HL-60/S4 treated with retinoic acid at 250 ng/mL for 4 days and 3 days (cell line): ENCODE results near the gene SLC36A4.
"Not testable (repeated sequence)": the region's sequence is repeated elsewhere in the genome, so short reads cannot be mapped to it uniquely, and the experiment has no call there.

Source experiments
- in situ Hi-C: fragments of 300-500 bp; cut with MboI; formaldehyde crosslinking; loops from 2 replicates; pipeline ENCODE4 v1.7.0; 2022; ENCODE audit warnings: low sequenced_read_pairs

The SLC36A4 gene

DNA sequence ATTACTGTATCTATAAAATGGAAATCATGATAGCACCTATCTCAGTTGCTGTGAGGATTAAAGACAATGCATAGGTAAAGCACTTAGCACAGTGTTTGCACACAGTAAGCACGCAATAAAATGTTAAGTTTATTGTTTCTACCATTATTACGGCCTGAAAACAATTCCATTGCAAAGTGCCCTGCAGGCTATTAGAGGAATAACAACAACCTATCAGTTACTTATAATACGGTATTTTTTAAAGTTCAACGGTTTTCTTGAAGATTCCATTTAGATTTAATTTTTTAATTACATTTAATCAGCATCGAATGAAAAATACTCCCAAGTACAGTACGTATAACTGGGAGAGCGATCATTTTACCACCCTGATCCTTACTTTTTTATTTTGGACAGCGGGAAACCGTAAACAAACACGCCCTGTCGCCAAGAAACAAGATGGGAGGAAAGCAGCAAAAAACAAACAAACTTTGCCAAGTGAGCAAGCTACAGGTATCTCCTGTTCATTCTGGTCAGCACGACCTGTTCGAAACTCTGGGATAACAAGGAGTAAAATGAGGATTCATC lies 893 bp downstream of the SLC36A4 start:
- in situ Hi-C loops, result no loop called here

DNA sequence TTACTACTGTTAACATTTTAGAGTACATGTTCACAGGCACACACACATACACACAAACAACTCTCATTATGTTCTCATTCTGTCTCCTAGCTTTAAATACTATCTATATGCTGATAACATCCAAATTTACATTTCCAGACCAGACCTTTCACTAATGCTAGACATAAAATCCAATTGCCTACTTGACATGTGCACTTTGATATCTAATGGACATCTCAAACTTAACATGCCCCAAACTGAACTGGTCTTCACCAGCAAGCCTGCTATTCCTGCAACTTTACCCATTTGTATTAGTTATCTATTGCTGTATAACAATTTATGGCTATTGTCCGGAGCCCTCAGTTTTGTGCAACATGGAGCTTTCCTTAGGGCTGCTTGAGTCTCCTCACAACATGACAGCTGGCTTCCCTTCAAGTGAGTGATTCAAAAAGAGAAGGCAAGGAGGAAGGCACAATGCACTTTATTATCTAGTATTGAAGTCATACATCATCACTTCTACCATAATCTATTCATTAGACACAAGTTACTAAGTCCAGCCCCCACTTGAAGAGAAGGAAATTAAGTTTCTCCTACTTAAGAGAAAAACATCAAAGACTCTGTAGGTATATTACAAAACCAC lies 3.0 kb downstream of the SLC36A4 start:
- in situ Hi-C loops, result no loop called here

DNA sequence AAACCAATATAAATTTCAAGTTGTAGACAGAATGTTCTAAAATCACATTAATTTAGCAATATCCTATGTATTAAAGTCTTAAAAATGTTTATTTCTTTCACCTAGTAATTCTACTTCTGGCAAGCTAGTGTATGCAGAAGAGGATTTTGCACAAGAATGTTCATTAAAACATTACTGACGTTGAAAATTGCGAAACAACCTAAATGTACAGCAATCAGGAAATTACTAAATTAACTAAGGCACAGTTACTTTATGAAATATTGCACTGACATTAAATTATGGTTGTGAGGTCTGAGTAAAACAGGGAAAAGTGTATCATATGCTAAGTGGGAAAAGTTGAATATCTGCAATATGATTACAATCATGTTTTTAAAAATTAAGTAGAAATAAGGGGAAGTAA lies 4.1 kb downstream of the SLC36A4 start:
- in situ Hi-C loops, result no loop called here

DNA sequence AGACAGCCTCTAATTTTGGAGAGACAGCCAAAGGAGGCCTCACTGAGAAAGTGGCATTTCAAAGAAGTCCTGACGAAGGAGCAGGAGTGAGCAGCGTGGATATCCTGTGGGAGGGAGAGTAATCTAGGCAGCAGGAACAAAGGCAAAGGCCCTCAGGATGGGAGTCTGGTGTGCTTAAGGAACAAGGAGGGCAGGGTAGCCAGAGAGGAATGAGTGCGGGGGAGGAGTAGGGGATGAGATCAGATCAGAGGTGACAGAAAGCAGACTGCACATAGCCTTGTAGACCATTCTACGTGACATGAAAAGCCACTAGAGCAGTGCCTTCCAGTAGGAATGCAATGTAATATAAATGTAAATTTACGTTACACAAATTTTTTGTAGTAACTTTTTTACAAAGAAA lies 5.6 kb downstream of the SLC36A4 start:
- in situ Hi-C loops, result no loop called here

DNA sequence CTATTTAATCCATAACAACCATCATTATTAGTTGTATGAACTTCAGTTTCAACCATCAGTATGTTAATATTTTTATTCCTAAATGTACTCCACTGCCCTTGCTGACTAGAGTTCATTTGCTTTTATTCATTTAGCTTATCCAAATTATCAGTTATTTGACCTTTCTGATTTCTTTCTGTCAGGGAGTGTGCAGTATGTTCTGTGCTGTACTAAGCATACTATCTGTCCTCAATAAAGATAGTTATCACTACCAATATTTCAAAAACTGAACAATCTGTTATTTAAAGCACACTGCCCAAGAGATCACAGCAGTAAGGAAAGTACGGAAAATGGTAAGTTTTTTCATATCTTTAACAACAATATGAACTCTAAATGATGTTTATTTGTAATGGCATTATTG lies 8.3 kb downstream of the SLC36A4 start:
- in situ Hi-C loops, result no loop called here

DNA sequence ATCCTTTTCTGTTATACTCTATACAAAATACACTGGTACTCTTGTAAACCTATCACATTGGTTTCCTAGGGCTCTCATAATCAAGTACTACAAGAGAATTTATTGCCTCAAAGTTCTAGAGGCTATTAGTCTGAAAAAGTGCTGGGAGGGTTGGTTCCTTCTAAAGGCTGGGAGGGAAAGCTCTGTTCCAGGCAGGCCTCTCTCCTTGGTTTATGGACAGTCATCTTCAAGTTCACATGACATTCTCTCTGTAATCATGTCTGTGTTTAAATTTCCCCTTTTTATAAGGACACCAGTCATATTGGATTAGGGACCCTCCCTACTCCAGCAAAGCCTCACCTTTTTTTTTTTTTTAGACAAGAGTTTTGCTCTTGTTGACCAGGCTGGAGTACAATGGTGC lies 9.1 kb downstream of the SLC36A4 start:
- in situ Hi-C loops, result no loop called here

DNA sequence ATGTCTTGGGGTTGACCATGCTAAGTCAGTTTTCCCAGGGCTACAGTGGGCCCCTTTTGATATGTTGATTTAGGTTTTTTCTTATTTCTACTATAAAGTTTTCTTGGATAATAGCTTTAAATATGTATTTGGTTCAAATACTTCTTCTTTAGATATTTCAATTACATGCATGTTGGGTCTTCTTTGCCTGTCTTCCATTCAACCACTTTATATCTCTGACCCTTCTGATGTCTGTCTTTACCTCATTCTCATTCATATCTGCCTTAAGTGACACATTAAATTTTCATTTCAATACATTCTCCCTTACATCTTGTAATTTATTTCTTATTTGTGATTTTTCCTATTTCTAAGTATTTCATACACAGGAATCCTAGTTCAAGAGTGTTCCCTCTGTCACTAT lies 10.5 kb downstream of the SLC36A4 start:
- in situ Hi-C loops, result no loop called here

DNA sequence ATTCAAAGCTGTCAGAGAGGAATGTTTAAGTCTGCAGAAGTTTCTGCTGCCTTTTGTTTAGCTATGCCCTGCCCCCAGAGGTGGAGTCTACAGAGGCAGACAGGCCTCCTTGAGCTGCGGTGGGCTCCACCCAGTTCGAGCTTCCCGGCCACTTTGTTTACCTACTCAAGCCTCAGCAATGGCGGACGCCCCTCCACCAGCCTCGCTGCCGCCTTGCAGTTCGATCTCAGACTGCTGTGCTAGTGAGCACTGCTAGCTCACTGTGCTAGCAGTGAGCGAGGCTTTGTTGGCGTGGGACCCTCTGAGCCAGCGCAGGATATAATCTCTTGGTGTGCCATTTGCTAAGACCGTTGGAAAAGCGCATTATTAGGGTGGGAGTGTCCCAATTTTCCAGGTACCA lies 19.9 kb downstream of the SLC36A4 start:
- in situ Hi-C loops, result not testable (repeated sequence)

DNA sequence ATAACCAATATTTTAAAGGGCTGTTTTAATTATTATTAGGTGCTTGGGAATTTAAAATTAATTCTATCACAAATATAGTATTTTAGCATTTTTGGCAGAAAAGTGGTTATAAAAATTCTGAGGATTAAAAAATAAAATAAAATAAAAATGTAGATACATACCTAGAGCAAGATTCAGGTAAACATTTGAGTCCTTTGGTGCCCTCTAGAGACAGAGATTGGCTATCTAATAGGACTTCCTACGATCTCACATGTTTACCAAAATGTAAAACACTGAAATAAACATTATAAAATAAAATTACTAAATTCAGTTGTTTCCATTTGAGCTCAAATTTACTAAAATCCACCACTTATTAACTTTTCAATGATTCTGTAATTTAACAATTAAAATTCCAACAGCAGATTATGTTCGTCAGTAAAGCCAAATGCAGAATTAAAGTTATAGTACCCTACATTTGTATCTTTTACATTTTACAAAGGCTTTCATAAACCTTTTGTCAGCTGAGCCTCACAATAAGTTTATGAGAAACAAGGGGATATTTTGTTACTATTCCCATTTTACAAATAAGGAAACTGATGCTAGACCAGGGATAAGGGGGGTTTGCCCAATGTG lies 27.7 kb downstream of the SLC36A4 start:
- in situ Hi-C loops, result no loop called here

DNA sequence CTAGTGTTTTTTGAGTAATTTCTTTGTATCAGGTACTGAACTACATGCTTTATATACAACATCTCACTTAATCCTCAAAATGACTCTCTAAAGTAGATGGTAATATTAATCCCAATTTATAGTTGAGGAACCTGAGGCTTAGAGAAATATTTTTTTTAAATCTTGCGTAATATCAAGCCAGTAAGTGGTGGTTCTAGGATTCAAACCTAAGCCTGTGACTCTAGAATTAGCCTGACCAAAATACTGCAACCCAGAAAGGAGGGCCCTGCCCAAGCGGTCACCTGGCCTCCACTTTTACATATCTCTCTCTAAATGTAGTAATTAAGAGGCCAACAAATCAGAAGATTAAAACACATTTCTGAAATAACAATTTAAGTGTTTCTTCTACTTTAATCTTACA lies 28.6 kb downstream of the SLC36A4 start:
- in situ Hi-C loops, result no loop called here

DNA sequence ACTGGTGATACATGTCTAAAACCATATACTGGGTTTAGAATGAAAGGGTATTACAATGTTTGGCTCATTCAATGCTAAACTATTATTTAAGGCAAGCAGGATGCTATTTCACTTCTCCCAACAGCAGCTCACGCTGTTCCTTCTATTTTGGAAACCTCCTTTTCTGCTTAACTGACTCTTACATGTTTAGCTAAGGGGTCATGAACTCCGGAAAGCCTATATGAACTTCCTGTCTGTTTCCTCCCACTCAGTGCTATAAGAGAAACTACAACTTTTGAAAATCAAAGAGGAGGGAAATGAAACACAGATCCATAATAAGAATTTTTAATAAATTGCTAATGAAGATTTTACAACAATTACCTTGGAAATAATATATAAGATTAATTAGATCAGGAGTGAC lies 30.9 kb downstream of the SLC36A4 start:
- in situ Hi-C loops, result no loop called here

DNA sequence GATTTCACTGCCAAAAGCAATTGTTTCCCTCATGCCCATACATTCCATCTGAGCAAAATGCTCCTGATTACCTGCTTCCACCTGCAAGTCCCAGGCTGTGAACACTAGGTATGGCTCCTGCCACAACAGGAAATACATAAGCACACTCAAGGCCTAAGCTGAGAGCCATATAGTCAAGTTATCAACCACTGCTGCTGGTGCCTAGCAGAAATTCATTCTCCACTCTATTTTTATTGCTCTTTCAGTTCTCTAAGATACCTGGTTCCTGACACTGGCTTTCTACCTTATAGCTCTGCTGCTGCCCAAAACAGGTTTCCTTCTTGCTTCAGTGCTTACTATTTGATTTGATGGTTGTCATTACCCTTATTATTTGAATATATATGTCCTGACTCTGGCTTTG lies 31.6 kb downstream of the SLC36A4 start:
- in situ Hi-C loops, result no loop called here

DNA sequence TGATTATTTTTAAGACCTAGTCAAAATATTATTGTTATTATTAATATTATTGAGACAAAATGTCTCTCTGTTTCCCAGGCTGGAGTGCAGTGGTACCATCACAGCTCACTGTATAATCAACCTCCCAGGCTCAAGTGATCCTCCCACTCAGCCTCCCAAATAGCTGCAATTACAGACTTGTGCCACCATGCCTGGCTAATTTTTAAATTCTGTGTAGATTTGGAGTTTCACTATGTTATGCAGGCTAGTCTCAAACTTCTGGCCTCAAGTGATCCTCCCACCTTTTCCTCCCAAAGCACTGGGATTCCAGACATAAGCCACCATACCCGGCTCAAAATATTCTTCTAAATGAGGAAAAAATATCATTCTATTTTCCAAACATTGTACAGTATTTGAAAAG lies 37.0 kb downstream of the SLC36A4 start:
- in situ Hi-C loops, result no loop called here

DNA sequence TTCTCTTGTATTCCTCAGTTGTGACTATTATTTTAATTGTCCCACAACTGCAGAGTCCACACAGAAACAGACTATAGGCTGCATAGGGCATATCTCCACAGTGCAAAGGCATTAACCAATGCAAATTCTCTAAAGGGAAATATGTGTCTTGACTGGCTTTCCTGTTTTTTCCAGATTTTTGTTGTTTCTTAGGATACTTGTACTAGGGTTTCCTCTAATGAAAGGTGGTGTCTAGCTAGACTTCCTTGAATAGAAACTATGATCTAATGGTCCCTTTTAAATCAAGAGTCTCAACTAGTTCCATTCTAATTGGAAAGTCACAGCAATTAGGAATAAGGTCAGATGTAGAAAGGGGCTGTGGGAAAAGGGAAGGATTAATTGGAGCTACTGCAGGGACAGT lies 37.6 kb downstream of the SLC36A4 start:
- in situ Hi-C loops, result no loop called here

DNA sequence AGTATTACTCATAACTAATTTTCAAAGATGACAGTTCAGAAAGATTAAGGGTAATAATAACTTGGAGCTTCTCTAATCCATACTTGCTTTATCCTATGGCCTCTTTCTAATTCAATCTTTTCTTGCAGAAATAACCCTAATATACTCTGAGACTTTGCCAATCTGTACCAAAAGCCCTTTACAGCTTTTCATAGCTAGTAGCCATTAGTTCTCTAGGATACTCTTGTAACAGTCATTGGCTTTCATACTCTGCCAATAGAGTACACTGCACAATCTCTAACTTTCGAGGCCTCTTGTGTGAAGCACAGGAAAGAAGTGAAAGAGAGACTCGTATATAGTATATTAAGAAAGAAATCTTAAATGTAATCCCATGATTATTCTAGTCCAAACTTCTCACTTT lies 38.1 kb downstream of the SLC36A4 start:
- in situ Hi-C loops, result no loop called here

DNA sequence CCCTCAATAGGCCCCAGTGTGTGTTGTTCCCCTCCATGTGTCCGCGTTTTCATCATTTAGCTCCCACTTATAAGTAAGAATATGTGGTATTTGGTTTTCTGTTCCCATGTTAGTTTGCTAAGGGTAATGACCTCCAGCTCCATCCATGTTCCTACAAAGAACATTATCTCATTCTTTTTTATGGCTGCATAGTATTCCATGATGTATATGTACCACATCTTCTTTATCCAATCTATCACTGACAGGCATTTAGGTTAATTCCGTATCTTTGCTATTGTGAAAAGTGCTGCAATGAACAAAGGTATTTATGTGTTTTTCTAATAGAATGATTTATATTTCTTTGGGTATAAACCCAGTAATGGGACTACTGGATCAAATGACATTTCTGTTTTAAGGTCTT lies 42.1 kb downstream of the SLC36A4 start:
- in situ Hi-C loops, result no loop called here

DNA sequence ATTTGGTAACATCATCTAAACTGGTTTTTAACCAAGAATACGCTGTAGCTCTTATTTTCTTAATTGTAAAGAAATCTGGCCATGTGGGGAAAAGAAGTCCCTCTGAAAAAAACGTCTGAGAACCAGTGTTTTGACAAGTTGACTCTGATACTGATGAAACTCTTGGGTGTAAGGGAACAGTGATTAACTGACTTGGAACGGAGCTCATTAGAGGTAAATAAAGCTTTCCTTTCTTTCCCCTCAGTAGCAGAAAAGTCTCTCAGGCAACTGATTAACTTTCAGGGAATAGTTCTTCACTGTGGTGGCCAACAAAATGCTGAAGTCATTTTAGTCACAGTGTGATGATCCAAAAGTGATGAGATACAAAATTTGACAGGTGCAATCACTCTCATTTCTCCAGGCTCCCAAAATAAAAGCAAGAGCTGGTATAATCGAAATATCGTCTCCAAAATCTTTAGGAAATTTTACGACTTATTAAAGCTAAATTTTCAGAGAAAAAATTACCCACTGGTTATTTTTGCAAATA lies 52.3 kb downstream of the SLC36A4 start:
- in situ Hi-C loops, result no loop called here

DNA sequence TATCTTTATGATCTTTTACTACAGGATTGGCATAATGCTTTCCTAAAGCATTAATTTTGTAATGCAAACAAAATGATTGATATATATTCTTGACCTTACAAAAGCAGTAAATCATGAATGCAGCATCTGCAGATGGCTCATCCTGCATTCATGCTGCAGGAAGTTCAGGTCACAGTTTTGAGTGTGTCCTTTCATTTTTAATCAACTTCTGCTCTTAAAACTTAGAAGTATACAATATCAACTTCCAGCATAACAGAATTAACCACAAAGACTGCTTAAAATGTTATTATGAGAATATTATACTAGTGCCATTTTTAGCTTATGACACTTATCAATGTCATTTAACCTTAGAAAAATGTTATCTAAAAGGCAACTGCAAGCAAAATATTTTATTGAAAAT lies 54.0 kb downstream of the SLC36A4 start:
- in situ Hi-C loops, result no loop called here

DNA sequence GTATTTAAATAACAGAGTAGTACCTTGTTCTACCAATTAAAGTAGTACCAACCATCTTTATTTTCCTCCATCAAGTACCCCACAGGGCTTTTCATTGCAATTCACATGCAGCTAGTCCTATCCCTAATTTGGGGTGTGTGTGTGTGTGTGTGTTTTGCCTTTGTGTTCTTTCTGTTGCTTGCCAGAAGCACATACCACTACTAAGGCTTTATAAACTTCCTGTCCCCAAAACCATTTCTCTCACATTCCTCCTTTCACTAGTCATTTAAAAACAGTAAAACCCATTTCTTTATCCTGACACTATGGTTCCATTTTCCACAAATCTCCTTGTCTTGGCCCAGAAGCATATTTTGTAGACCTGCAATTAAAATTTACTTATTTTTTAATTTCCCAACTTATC lies 54.6 kb downstream of the SLC36A4 start:
- in situ Hi-C loops, result no loop called here

DNA sequence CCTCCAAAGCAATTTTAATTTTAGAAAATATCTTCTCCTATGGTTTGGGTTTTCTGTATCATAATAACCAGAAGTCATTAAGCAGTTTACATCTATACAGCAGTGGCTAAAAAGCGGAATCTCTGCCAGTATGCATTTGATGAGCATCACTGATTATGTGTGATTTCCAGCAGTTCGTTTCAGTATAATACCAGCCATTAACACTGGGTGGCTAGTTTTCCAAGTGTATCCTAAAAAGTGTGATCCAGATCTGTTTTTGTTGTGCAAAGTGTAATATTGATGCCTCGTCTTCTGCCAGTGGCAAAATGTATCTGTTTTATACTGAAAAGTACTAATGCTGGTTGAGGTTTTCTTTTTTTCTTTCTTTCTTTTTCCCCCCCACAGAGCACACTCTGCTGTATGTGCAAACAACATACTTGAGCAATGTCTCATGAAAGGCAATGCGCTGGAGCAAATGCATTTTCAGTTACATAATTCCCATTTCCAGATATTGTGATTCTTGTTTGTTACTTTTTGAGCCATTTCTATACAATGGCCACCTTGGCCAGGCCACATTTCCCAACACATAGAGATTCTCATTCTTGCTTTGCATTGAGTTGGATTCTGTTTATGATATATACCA lies 64.2 kb downstream of the SLC36A4 start:
- in situ Hi-C loops, result no loop called here

DNA sequence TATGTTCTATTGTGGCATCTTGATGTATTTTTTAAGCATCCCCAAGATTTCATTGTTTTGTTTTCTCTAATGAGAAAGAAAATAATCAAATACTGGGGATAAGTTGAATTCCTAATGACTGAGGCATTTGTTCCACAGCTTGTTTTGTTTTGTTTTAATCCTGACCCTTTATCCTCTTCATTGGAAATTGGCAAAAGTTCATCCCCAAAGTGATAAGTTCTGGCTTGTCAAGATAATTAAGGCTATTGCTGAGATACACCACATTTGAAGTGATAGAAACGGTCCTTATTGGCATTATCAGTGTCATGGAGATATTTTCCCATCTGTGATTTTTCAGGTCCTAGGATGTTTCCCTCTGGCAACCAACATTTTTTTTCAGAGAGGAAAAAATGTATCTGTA lies 65.0 kb downstream of the SLC36A4 start:
- in situ Hi-C loops, result no loop called here

DNA sequence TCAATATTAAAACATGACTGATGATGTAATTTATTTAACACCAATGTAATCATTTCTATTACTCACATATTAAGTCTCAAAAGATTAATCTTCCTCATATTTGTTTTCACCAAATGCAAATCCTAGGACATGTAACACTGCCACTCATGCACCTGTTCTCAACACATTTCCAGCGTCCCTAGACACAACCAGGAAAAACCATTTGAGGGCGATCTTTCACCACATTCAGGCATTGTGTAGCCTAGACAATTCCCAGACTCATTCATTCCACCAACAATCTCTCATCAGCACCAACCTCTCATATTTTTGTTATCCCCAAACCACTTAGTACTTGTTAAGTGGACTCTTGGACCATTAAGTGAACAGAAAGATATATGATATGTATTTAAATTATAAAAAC lies 66.1 kb downstream of the SLC36A4 start:
- in situ Hi-C loops, result no loop called here
